ENCODE measurements around the gene C1RL. TPM values are rescaled to one million over a fixed set of nuclear protein-coding genes. Genes with fewer than 3 reads are reported as not detected.

Gene C1RL
- total and polyA plus RNA-seq, 2 donors (not counting 1 experiment from before 2014, with no cell fraction given): 13.5 to 24.9 TPM

GRCh38 chr12:7116196-7116595, 7.2 kb upstream of the C1RL start:
- Mint-ChIP-seq H3K27ac (no peak overlapping the region), H3K27me3 (no peaks in the 10 kb centered on the region), H3K9me3 (ENCODE audit: insufficient read depth) (no peaks in the 10 kb centered on the region), H3K4me3 (no peak overlapping the region), H3K4me1 (peaks cover 4% of the 10 kb centered on the region)
- H3K9me3 ChIP-seq (ENCODE audit: control extremely low read depth in 1 of 3, control insufficient read depth in 2 of 3, insufficient read depth in 1 of 3, low read length in 2 of 3): no peaks in the 10 kb centered on the region
- H3K79me2 ChIP-seq (ENCODE audit: control insufficient read depth, insufficient read depth, low read length): no peaks in the 10 kb centered on the region
- no peak overlapping the region for H3K4me2 ChIP-seq (replicated peaks; ENCODE audit: low read depth, low read length, poor library complexity, severe bottlenecking)
- ATAC-seq (ENCODE audit: low read depth) (no peak), DNase-seq (no peak)
- no peak overlapping the region for H3K27ac ChIP-seq (ENCODE audit: low read length in 2 of 2)
- no peak overlapping the region for H3K4me3 ChIP-seq (ENCODE audit: control extremely low read depth in 1 of 5, extremely low read depth in 1 of 5, insufficient read depth in 1 of 5, low read depth in 2 of 5, low read length in 4 of 5)
- ChIA-PET POLR2A (no interaction called here), CTCF (interaction anchor here (0.7 to 1.2 kb wide), 2 partner anchors 14 to 247 kb away, joined by 3 read pairs; no protein-coding TSS in a partner anchor)
- no peak overlapping the region for H3K9ac ChIP-seq (ENCODE audit: low read length)
- H4K20me1 ChIP-seq (ENCODE audit: control insufficient read depth, insufficient read depth, low read length, poor library complexity, severe bottlenecking): peaks cover 8% of the 10 kb centered on the region
- intact Hi-C loops (cut with micrococcal nuclease): no loop called here
- no peaks in the 10 kb centered on the region for H3K27me3 ChIP-seq (replicated peaks in 1 of 4; ENCODE audit: control extremely low read depth in 1 of 4, control insufficient read depth in 3 of 4, insufficient read depth in 4 of 4, low read length in 3 of 4)
- H3K4me1 ChIP-seq (ENCODE audit: control insufficient read depth in 2 of 2, insufficient read depth in 2 of 2, low read length in 2 of 2): peaks cover 0 to 2% of the 10 kb centered on the region in 2 donors
- no peak overlapping the region for H2AFZ ChIP-seq (ENCODE audit: insufficient read depth, low read depth, low read length, poor library complexity, severe bottlenecking)
- WGBS (ENCODE audit: insufficient coverage): no CpG with 5 or more reads among the region's 3 CpGs
- H3K36me3 ChIP-seq (replicated peaks in 1 of 2; ENCODE audit: control extremely low read depth in 1 of 2, control insufficient read depth in 1 of 2, extremely low read depth in 1 of 2, insufficient read depth in 2 of 2, low read length in 1 of 2): peaks cover 0 to 30% of the 10 kb centered on the region in 2 experiments
- no peak for TF ChIP-seq EZH2 (IDR thresholded peaks at IDR 0.05; ENCODE audit: borderline replicate concordance, insufficient read depth, low read depth, low read length, poor library complexity, severe bottlenecking)
- no peak for TF ChIP-seq CTCF (IDR thresholded peaks at IDR 0.05)

DNA sequence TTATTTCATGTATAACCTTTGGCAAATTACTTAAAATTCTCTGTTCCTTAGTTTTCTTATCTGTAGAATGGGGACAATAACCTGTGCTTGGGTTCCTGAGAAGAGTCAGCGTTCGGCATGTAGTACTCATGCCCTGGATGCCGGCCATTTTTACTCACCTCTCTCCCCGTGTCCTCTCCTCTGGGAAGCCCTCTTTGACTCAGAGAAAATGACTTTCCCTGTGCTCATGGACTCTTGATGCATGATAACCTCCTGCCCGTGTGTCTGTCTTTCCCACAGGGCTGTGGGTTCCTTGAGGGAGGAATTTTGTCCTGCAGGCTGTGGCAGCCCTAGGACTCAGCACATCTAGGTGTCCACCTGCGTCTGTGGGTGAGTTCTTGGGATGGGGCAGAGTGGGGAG, 5.8 kb upstream of the C1RL start:
- intact Hi-C loops (cut with micrococcal nuclease): no loop called here
- TF ChIP-seq EZH2 (IDR thresholded peaks at IDR 0.05; ENCODE audit: borderline replicate concordance, insufficient read depth, low read depth, low read length, poor library complexity, severe bottlenecking) (no peak), CTCF (IDR thresholded peaks at IDR 0.05) (no peak)
- H4K20me1 ChIP-seq (ENCODE audit: control insufficient read depth, insufficient read depth, low read length, poor library complexity, severe bottlenecking): peaks cover 8% of the 10 kb centered on the region
- peaks cover 4% of the 10 kb centered on the region for H3K4me1 Mint-ChIP-seq
- no peak overlapping the region for H3K27ac ChIP-seq (ENCODE audit: low read length in 2 of 2)
- no peak overlapping the region for H3K27ac Mint-ChIP-seq
- no peaks in the 10 kb centered on the region for H3K27me3 ChIP-seq (replicated peaks in 1 of 4; ENCODE audit: control extremely low read depth in 1 of 4, control insufficient read depth in 3 of 4, insufficient read depth in 4 of 4, low read length in 3 of 4)
- ATAC-seq (ENCODE audit: low read depth) (no peak), DNase-seq (no peak)
- no peak overlapping the region for H3K4me2 ChIP-seq (replicated peaks; ENCODE audit: low read depth, low read length, poor library complexity, severe bottlenecking)
- no peaks in the 10 kb centered on the region for H3K27me3 Mint-ChIP-seq
- ChIA-PET CTCF (no interaction called here), POLR2A (no interaction called here)
- no peaks in the 10 kb centered on the region for H3K9me3 ChIP-seq (ENCODE audit: control extremely low read depth in 1 of 3, control insufficient read depth in 2 of 3, insufficient read depth in 1 of 3, low read length in 2 of 3)
- WGBS (ENCODE audit: insufficient coverage): 100% methylated on average over 3 of the region's 6 CpGs
- H3K4me3 ChIP-seq (ENCODE audit: control extremely low read depth in 1 of 5, extremely low read depth in 1 of 5, insufficient read depth in 1 of 5, low read depth in 2 of 5, low read length in 4 of 5): no peak overlapping the region
- peaks cover 0 to 30% of the 10 kb centered on the region in 2 experiments for H3K36me3 ChIP-seq (replicated peaks in 1 of 2; ENCODE audit: control extremely low read depth in 1 of 2, control insufficient read depth in 1 of 2, extremely low read depth in 1 of 2, insufficient read depth in 2 of 2, low read length in 1 of 2)
- no peaks in the 10 kb centered on the region for H3K9me3 Mint-ChIP-seq (ENCODE audit: insufficient read depth)
- no peak overlapping the region for H3K9ac ChIP-seq (ENCODE audit: low read length)
- peaks cover 8% of the 10 kb centered on the region for H3K79me2 ChIP-seq (ENCODE audit: control insufficient read depth, insufficient read depth, low read length)
- peaks cover 0 to 4% of the 10 kb centered on the region in 2 donors for H3K4me1 ChIP-seq (ENCODE audit: control insufficient read depth in 2 of 2, insufficient read depth in 2 of 2, low read length in 2 of 2)
- no peak overlapping the region for H2AFZ ChIP-seq (ENCODE audit: insufficient read depth, low read depth, low read length, poor library complexity, severe bottlenecking)
- no peak overlapping the region for H3K4me3 Mint-ChIP-seq

All from B cell (primary cell).